Retinal pigment epithelial cell (primary cell): ENCODE data around the gene EIF3I.

Source experiments
- DNase-seq: peaks from one replicate; pipeline ENCODE4 v3.0.0-alpha.2; 2010; ENCODE audit warnings: low read depth
- H3K4me3 ChIP-seq: 2 replicates; pipeline ENCODE4 v1.5.1; 2011; ENCODE audit warnings: mild to moderate bottlenecking, low read length, control low read depth, moderate library complexity
- CTCF ChIP-seq: conservative IDR thresholded peaks from 2 replicates; pipeline ENCODE4 v1.5.1; 2011; ENCODE audit warnings: low read depth, low read length, control low read depth, inconsistent platforms

EIF3I gene

GRCh38 chr1:32205401-32206370 lies 16.5 kb upstream of the EIF3I start, which contains the start of gene IQCC:
Gene IQCC (plus strand): TSS chr1:32205671. CDS start chr1:32205682, 11 bp downstream.
- peak; percentile 20 for TF ChIP-seq CTCF
- no peak for DNase-seq
- H3K4me3 ChIP-seq: peak within 1 kb of the TSS; percentile 79

- H3K4me3 ChIP-seq: no peak overlapping the region
- TF ChIP-seq CTCF: no peak
- DNase-seq: no peak
Measured at GRCh38 chr1:32208469-32208868, 13.7 kb upstream of the EIF3I start.

GRCh38 chr1:32208891-32209328 lies 13.3 kb upstream of the EIF3I start, which contains the start of gene DCDC2B:
Gene DCDC2B (plus strand): TSS chr1:32209089. CDS start chr1:32209094, 5 bp downstream.
- H3K4me3 ChIP-seq: no peak within 1 kb of the TSS
- peak; percentile 39 for DNase-seq
- no peak for TF ChIP-seq CTCF

GRCh38 chr1:32215629-32216480 lies 6.4 kb upstream of the EIF3I start:
- peak; percentile 85 for TF ChIP-seq CTCF
- no peak overlapping the region for H3K4me3 ChIP-seq
- no peak for DNase-seq

- no peak overlapping the region for H3K4me3 ChIP-seq
- no peak for TF ChIP-seq CTCF
- DNase-seq: no peak
Measured at GRCh38 chr1:32216566-32216965, 5.6 kb upstream of the EIF3I start.

- DNase-seq: no peak
- H3K4me3 ChIP-seq: no peak overlapping the region
Measured at GRCh38 chr1:32219022-32219421, 3.2 kb upstream of the EIF3I start.

More at GRCh38 chr1:32219022-32219421, 3.2 kb upstream of the EIF3I start:
- TF ChIP-seq CTCF: no peak
